Daoy (cell line): ENCODE data around the gene KCNMA1. TPM values are rescaled to one million over a fixed set of nuclear protein-coding genes. Genes with fewer than 3 reads are reported as not detected.

ENCODE experiments used
- DNase-seq: peaks from one replicate; pipeline ENCODE4 v3.0.0-alpha.2; 2015; ENCODE audit warnings: low read depth
- total RNA-seq: library from RNA; depleted of rRNA; stranded (reverse); fragments of >200 nt; shearing (Covaris generic); gene quantifications from 2 replicates; pipeline ENCODE4 v1.2.3, GENCODE V29; 2014

The KCNMA1 gene
- total RNA-seq, 1 experiment from 2014 or later, result 28.8 TPM

DNA sequence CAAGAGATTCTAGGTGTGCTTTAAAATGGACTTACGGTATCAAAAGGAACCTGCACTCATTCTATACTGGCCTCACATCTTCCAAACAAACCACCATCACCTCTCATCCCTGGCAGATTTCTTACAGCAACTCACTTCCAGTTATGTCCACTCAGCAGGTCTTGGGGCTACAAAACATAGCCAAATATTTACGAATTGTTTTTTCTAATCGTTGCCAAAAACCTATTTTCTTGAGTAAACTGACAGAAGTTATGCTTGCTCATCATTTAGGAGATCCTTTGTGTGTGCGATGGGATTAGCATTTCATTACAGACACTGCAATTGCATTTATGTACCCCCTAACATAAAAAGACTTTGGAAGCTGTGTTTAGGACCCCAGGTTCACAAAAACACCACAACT is 2.7 kb downstream of the KCNMA1 start:
- no peak for DNase-seq

DNA sequence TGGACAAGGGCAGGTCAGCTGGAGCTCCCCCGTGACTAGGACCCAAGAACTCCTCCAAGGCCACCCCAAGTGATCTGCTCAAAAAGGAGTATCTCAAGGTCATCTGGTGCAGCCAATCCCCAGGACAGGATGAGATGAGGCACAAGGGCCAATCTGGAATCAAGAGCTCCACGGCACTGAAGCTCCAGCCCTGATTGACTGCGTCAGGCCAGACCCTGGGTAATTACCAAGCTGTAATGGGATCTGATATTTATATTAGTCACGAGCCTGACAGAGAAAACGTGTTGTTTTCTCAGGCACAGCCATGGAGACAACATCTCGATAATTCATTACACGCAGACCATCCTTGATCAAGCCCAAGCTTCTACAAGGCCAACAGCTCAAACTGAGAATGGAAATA is 4.2 kb downstream of the KCNMA1 start:
- DNase-seq, result peak; percentile 40

DNA sequence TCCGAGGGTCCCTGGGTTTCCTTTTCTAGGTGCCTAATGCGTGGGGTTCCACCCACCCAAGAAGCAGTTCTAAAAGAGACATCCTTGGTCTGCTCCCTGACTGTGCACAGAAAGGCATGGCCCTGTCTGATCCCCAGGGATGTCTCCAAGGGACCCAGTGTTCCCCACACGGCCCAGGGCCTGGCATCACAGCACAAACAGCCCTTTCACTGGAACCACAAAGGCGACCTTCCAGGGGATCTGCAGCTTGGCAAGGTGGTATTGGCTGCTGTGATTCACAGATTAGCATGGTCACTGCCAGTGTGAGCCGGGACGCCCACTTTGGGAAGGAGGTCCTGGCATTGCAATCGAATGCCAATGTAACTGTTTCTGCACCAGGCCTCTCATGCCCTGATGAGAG is 6.4 kb downstream of the KCNMA1 start:
- DNase-seq, result no peak

DNA sequence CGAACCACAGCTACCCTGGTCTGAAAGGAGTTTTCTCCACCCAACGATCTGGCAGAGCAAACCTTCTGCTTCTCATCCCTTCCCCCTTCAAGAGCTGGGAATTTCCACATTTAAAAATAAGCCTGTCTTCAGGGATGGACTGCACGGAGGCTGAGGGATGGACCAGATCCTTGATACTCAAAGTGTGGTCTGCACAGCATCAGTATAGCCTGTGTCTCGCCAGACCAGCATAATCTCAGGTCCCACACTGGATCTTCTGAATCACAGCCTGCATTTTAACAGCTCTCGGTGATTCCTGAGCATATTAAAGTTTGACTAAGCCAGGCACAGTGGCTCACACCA is 7.1 kb downstream of the KCNMA1 start:
- peak; percentile 15 for DNase-seq

DNA sequence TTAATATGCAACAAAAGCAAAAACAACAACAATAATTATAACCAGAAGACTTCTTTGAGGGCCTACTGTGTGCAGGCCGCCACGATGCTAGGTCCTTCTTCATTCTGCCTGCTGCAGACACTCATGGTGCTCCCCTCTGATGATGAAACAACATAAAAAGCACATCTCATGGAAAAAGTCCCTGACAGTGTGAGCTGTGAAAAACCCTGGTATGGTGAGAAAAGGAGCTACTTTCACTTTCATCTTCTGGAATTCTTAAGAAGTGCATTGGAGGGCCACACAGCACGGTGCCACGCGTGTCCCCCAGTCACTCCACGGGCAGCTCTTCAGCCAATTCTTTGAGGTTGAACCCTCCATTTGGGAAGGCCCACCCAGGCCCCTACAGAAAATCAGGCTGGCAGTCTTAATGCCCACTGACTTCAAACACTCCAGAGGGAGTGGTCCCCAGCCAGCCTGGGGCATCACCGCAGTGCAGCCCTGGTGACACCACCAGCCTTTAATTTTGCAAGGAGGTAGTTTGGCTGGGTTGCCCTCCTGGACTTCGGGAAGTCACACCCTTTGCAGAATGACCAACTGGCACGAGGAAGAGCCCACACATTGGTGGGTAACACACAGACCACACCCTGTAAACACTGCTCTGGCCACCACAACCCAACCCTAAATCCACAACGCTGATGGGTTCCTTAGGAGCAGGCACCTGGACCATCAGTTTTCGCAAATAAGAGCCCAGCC is 7.7 kb downstream of the KCNMA1 start:
- DNase-seq, result peak; percentile 25

DNA sequence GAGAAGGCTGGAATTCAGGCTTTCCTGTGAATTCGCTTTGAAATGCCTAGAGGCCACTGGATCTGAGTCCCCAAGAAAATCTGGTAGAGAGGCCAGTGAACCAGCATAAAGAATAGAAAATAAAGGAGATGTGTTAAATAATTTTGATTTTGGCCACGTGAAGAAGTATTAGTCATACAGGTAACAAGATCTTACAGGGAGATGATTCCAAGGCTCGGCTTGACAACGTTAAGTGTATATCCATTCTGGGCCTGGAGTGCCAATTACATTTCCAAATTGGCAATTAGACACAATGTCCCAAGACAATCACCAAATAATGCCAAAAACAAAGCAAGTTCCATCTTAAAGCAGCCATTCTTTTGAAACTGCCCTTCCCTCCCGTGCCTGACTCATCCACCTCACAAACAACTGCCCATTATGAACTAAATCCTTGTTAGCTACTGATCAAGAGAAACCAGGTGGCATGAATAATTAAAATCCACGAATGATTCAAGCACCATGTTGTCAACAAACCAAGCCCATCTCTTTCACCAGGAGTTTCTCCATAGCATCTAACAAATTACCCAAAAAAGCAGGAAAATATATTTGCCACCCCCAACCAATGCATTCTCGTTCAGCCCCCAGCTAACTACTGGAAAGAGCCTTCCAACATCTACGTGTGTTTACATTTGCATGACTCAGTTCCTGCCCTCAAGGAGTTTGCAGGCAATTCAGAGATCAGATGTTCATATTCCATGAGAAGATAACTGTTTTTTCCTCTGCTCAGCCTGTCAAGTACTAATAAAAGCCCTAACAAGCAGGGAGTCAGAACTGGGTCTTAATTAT is 8.5 kb downstream of the KCNMA1 start:
- DNase-seq, result peak; percentile 78

DNA sequence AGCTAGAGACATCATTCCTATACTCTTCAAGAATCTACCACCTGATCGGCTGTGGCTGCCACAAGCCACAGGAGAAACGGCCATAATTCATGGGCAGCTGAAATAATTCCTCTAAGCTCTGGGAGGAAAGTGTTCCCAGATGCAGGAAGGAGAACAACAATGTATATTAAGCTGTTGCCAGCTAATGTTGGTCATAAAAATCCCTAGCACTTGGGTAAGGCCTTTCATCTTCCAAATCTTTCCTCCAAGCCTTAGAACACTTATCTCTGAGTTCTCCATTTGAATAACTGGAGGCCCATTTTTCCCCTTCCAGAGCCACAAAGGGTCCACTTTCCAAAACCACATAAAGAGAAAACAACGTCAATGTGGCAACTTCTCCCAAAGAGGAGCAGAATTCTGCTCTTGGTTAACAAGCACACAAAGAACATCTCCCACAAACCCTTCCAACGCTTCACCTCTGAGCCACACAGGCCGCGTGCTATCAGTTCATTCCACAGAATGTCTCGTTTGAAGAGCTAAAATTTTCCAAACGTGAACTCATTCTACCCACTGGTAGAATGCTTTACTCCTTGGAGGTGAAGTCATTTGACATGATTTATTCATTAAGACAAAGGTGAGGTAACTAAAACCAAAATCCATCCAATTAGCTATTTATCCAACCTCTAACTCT is 11.2 kb downstream of the KCNMA1 start:
- DNase-seq, result peak; percentile 33

DNA sequence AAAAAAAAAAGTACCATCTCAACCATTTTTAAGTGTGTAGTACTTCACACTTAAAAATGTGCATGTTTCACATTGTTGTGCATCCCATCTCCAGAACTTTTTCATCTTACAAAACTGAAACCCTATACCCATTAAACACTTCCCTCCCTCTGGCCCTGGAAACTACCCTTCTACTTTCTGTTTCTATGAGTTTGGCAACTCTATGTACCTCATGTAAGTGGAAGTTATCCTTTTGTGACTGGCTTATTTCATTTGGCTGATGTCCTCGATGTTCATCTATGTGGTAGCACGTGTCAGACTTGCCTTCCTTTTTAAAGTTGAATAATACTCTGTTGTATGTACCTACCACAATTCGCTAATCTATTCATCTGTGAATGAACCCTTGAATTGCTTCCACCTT is 12.2 kb downstream of the KCNMA1 start:
- DNase-seq, result no peak

DNA sequence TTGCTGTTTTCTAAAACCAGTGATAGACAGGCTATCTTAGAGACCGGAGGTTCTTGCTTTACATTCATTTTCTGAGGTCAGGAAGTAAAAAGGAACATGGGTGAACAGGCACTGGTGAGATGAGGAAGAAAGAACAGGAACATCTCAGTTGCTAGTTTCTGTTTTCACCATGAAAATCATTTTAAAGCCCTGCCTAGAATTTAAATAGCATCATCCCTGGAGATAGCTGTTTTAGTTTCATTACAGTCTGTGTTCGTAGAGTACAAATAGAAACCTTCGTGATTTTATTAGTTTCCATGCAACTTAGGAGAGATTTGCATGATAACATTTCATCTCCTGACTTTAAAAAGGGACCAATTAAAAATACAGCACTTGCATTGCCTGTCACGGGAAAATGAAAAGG is 14.7 kb downstream of the KCNMA1 start:
- no peak for DNase-seq

DNA sequence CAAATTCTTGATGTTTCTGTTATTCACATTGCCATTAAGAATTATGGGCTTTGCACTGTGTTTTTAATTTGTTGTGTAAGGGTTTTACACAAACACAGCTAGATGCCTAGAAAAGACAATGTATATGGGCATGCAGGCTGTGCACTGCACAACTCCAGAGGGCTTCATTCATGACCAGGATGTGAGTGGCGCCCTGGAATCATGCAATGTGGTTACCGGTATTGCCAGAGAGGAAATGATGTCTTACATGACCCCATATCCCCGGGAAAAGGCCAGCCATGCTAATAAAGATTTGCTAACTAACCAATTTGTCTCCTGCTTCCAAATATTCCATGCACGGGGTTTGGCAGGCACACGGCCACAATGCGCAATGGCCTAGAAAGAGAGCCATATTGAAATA is 16.9 kb downstream of the KCNMA1 start:
- peak; percentile 65 for DNase-seq

DNA sequence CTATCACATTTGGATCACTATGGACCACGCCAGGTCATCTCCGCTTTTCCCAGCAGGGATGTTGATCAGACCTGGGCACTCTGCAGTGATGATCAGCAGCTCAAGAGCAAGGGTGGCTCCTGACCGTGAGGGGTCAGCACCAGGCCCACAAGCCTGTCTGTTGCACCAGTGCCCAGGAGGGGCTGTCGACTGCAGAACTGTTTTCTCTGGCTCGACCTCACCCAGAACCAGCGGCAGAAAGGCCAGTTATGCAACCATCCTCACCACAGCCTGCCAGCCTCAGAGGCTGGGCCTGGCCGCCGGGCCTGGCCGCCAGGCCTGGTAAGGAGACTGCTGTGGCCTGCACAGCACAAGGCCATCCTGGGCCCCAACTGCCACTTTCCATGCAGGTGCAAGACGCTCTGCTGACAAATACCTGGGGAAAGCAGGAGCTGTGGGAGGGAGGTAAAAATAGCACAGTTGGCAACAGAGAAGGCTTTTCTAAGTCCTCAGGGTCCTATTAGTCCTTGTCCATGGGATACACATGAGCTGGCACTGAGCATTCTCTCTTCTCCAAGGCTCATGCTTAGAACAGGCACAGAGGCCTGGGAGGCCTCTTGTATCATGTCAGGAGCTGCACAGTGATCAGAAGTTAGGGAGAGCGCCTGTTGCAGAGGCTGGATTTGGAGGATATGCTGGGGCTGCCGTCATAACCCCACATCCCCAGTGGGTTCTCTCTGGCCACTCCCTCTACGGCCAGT is 17.5 kb downstream of the KCNMA1 start:
- no peak for DNase-seq

DNA sequence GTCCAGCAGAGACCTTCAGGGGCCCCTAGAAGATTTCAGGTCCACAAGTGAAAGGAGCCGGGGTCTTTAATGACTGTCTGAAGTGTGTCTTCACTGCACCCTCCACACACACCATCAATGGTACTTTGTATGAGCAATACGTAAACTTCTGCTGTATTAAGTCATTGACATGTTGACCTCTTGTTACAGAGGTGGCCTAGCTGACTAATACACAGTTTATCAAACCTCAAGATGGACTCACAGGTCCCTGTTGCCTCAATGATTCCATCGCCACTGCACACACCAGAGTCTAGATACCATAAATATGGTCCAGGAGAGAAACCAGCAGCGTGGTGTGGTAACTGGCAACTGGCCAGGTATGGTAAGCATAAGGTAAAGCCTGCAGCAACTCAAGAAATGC is 19.5 kb downstream of the KCNMA1 start:
- DNase-seq, result no peak

DNA sequence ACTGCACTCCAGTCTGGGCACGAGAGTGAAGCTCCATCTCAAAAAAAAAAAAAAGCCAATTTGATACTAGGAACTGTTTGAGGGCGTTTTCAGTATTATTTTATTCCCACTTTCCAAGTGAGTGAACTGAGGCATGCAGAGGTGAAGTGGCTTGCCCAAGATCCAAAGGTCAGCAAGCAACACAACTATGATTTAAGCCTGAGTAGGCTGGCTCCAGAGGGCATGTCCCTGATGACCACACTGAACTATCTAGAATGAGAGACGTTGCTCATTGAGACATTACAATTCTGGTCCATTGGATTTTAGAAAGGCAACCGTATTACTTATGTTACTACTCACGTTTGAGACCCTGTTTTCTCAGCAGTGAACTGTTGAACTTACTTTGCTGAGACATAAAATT is 20.8 kb downstream of the KCNMA1 start:
- DNase-seq, result no peak

DNA sequence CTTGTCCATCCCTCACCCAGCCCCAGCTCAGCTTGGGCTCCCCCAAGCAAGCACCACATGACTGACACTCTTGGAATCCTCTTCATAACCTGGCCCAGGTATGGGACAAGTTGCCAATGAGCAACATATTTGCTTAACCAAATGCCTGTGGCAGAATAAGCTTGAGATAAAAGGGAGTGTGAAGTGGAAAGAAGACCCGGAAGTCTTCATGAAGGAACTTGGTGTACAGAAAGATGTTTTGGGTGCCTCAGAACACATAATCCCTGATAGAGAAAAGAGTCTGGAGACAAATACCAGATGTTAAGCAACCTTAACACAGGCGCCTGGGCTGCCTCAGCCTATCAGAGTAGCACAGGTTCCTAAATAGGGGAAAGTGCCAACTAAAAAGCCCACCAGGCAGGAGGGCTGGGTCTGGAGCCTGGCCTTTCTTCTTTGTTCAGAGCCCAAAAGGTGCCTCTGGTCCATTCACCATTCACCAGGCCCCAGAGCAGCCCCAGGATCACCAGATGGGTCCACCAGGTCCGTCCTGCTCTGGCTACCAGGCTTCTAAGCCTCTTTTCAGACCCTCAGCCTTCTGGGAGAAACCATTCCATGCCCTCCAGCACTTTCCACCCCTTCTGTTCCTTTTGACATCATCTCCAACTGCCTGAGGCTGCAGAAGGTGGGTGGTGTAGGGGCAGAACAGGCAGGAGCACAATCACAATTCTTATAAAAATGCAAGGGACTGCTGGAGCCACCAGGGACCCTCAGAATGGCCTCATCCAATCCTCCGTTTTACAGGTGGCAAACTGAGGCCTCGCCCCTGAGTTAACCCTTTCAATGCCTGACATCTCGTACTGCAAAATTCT is 22.6 kb downstream of the KCNMA1 start:
- no peak for DNase-seq

DNA sequence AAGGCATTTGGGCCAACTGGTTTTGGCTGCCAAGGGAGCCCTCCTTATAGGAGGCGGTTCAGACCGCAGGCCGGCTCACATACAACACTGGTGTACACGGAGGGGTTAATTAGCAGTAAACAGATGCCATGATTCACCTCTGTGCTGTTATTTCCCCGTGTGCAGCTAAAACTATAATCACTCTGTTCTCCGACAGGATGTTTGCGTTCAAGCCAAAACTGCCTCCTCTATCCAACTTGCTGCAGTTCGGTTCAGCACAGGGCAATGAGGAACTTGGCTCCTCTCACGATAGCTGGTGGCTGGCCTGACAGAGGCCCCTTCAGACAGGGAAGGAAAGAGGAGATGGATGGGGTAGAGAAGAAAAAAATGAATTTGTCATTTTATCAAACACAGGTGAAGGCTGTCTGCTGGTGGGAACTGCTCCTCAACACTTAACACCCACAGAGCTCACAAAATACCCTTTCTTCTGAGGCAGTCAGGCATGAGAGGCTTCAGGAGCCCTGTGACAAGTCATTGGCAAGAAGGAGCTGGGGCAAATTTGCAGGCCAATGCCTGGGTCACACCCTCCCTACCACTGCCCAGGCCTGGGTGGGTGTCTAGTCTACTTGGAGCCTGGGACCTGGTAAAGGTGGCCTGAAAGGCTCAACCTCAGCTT is 24.0 kb downstream of the KCNMA1 start:
- no peak for DNase-seq

DNA sequence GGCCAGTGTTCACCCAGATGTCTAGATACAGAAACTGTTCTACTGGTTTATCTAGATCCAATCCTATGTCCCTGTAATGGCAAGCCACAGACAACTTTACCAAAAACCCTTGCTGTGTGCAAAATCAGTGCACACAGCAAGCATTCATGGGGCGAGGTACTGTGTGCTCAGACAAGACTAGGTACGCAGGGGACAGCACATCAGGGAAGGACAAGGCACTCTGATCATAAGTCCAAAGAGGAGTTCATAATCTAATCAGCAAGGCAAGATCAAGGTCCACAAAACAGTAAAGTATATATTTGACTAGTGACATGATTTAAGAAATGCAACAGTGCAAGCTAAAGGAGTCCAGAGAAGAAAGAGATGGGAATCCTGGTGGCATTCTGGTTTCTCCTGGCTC is 25.9 kb downstream of the KCNMA1 start:
- no peak for DNase-seq

DNA sequence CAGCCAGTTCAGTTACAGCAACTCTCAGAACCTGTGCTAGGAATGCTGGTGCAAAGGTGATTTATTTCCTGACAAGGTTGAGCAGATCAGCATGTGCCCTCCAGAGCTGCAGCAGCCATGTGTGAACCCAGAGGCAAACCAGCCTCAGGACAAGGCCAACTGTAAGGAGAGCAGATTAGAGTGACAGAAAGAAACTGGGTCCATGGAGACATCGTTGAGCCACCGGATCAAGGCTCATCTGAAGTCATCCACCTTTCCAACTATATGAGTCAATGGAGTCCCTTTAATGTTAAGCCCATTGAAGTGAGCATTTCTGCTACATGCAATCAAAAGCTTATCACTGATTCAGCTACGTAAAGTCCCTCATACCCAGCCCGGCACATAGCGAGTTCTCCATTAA is 26.4 kb downstream of the KCNMA1 start:
- DNase-seq, result no peak

DNA sequence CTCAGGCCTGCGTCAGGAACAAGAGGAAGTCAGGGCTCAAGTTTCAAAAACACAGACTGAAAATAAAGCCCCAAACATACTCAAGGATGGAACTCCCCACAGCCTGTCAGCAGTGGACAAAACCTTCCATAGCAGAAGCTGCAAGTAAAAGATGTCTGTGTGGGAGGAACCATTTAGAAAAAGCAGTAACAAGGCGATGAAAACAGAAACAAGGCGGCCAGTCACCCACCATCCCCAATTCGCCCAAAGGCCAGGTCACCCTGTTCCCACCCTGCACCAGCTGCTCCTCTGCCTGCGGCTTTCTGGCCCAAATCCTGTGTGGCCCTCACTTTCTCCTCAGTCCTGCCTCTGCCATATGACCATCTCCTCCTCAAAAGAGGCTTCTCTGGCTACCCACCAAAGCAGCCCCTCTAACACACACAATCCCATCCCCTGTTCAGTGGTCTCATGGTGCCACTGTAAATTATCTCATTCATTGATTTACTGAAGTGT is 27.8 kb downstream of the KCNMA1 start:
- DNase-seq, result no peak

DNA sequence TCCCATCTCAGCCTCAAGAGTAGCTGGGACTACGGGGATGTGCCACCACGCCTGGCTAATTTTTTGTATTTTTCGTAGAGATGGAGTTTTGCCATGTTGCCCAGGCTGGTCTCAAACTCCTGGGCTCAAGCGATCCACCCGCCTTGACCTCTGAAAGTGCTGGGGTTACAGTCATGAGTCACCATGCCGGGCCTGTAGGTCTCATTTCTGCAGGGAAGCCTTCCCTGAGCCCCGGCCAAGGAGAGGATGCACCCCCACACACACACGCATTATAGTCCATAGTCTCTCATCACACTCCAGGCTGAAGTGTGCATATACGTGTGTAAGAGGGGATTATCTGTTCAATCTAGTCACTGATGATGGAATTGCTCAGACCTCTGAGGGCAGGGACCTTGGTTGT is 29.3 kb downstream of the KCNMA1 start:
- no peak for DNase-seq

DNA sequence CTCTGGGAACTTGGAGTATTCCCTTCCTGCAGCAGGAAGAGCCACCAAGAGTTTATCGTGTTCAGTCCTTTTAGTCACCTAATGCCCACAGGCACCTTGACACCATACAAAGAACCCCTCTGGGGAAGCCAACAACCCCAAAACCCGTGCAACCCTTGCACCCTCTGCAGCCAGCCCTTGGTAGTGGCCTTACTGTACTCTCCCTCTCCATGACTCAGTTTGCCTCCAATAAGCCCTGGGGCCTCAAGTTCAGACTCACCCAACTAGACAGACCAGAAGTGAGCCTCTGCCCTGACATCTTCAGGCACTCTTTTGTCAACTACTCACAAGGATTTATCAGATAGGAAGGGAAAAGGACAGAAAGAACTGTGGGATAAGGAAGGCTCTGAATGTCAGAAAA is 30.9 kb downstream of the KCNMA1 start:
- no peak for DNase-seq

DNA sequence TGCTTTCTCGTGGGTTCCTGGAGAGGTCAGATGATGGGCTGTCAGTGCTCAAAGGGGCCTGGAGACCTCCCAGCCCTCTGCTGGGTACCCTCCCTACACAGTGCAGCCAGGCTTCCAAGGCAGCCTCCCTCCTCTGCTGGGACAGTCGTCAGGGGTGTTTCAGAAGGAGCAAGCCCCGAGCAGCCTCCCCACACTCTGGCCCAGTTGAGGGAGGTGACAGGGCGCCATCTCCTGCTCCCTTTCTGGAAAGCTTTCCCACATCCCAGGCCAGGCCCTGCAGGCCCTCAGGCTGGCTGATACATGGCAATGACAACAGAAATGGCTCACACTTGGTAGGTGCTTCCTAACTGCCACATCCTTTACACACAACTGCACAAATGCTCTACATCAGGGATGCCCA is 32.1 kb downstream of the KCNMA1 start:
- DNase-seq, result no peak
